ENCODE measurements around the gene FAM170B.

DNA sequence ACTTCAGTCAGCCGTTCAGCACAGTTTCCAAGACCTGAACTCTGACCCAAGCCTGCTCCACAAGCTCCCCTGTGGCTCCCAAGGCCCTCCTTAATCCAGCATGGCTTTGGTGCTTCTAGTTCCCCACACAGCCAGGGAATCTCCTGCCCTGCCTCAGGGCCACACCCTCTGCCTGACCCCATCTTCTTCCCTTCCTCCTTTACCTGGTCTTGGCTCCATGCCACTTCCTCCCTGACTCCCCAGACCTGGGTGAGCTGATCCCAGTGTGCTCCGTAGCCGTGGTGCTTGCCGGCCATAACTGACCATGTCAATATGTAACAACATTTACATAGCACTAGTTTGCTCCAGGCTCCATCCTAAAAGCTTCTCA, 34.3 kb upstream of the FAM170B start:
- TF ChIP-seq, protein P1, sequence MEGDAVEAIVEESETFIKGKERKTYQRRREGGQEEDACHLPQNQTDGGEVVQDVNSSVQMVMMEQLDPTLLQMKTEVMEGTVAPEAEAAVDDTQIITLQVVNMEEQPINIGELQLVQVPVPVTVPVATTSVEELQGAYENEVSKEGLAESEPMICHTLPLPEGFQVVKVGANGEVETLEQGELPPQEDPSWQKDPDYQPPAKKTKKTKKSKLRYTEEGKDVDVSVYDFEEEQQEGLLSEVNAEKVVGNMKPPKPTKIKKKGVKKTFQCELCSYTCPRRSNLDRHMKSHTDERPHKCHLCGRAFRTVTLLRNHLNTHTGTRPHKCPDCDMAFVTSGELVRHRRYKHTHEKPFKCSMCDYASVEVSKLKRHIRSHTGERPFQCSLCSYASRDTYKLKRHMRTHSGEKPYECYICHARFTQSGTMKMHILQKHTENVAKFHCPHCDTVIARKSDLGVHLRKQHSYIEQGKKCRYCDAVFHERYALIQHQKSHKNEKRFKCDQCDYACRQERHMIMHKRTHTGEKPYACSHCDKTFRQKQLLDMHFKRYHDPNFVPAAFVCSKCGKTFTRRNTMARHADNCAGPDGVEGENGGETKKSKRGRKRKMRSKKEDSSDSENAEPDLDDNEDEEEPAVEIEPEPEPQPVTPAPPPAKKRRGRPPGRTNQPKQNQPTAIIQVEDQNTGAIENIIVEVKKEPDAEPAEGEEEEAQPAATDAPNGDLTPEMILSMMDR (IDR thresholded peaks at IDR 0.05) = no peak
- no peak for TF ChIP-seq POLR2A (IDR thresholded peaks at IDR 0.05)

Measured in esophagus squamous epithelium (tissue), 4 donors.